Measurements from ENCODE around the gene GRIK4.

GRIK4 gene

DNA sequence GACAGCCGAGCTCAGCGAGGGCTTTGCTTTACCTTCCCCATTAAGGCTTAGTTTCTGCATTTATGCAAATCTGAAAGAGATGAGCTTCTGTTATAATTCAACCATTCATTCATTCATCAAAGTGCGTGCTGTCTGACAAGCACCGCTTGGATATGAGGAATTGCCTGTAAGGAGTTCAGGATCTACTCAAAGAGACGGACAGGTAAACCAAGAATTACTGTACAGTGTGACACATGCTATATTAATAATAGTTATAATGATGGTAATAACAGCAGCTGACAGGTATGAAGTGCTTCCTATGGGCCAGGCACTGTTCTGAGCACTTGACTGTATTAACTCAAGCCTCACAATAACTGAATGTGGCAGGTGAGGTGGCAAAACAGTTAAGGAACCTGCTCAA, 402.5 kb downstream of the GRIK4 start:
- DNase-seq (ENCODE audit: low read depth): no peak

DNA sequence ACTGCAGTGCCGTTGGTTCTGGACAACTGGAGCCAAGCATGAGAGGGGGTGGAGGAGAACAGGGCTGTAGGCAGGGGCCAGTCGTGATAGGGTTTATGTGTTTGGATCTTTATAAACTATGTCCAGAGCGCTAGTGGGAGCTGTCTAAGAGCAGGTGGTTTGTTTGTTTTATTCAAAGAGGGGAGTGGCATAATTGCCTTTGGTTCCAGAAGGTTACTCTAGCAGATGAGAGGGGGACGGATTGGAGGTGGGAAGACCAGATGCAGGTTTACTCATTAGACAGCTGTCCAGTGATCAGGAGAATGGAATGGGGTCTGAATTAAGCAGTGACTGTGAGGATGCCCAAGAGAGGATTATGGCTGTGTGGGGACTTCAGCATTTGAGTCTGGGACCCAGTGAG, 403.1 kb downstream of the GRIK4 start:
- DNase-seq (ENCODE audit: low read depth): no peak

DNA sequence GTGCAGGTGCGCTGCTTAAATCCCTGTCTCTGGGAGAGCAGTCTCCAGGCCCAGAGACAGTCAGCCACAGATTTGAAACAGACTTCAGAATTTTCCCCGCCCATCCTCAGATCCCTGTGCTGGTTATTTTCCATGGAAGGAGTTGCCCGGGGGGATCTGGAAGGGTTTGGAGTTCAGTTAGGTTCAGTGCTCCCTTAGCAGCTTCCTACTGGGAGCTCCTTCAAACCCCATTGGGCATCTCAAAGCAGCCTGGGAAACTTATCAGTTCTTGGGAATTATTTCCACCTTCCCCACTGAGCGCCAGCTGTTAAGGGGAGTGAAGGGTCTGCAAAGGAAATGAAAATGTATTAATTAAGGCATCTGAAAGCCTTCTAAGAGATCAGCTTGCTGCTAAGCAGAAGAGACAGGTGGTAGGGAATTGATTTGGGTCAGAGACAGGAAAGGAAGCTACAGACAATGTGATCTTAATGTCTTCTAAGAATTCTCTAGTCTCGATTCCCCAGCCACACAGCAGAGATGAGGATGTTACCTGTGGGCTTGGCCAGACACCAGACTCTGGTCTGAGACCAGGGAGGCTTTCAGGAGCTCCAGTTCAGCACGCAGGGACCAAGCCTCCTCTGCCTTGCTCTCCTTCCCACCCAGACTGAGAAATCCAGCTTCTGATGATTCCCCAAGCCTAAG, 406.2 kb downstream of the GRIK4 start:
- no peak for DNase-seq (ENCODE audit: low read depth)

DNA sequence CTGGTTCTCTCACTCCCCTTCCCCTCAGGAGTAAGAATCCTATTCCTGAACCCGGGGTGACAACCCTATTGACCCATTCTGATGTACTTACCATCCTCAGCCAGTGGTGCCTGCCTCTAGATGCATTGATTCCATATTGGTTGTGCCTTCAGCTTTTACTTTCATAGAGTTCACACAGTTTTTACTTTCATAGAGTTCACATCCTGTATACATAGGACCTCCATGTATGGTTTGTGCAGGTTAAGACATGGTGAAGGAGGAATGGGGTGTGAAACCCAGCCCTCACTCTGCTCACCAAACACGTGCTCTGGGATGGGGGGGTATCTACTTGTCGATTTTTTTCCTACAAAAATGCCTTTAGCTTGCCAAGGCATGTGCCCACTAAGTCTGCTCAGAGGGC, 406.7 kb downstream of the GRIK4 start:
- no peak for DNase-seq (ENCODE audit: low read depth)

DNA sequence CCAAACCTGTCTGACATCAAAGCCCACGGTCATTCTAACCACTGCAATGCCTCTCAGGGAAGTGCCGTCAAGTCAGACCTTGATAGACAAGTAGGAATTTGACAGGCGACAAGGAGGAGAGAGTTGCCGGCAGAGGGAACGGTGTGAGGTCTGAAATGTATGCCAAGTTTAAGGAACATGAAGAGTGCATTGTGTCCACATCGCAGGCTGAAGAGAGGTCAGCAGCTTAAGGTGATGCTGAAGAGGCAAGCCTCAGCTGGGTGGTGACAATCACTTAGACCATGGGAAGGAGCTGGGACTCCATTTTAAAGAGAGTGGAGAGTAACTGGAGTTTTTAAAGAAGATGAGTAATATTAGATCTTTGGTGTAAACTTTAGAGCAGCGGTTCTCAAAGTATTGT, 407.5 kb downstream of the GRIK4 start:
- no peak for DNase-seq (ENCODE audit: low read depth)

DNA sequence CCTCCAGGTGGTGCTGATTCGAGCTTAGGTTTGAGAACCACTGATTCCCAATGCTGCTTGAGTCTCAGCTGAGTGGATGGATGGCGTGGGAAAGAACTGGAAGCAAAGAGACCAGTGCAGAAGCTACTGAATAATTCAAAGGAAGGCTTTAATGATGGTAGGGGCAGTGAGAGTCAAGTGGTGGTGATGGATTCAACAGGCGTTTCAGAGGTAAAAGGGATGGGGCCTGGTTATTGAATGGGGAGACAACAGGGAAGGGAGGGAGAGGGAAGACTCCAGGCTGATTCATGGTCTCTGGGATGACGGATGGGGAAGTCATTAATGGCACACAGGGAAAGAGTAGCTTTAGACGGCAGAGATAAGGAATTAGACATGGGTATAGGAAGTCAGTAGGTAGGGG, 408.0 kb downstream of the GRIK4 start:
- no peak for DNase-seq (ENCODE audit: low read depth)

DNA sequence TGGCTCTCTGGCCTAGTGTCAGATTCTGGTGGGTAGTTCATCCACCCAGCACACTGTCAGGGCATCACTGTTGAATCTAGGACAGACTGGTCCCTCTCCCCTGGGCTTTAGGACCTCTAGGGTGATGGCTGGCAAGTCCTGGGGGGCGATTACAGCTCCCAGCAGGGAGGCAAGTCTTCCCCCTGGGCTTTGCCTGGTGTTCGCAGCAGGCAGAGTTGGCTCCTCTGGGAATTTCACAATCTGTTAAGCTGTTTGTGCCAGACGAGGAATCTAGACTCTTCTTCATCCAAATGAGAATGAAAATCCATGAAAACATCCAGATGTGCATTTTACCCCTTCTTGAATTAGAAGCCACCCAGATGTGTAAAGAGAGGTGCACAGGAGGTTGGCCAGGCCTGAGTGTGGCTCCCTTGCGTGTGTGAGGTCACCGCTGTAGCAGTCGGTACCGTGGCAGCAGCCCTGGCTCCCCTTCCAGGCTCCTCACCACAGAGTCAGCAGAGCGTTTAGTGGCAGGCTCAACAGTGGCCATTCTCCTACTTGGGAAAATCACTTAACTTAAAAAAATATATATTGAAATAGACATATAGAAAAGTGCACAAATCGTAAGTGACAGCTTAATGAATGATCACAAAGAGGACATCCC, 412.4 kb downstream of the GRIK4 start:
- DNase-seq (ENCODE audit: low read depth): no peak

DNA sequence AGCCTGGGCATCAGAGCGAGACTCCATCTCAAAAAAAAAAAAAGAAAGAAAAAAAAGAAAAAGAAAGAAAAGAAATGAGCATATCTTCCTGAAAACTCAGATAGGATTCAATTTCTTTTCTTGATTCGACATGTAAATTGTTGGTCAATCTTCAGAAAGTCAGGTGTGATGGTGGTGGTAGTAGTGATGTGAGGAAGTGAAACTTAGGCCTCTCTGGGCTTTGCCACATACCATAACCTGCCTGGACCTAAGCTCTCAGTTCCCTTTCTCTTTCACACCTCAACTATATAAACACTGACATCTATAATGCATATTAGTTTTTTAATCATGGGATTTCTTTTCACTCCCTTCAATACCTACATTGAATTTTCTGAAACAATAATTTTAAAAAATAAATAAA, 414.4 kb downstream of the GRIK4 start:
- DNase-seq (ENCODE audit: low read depth): no peak

DNA sequence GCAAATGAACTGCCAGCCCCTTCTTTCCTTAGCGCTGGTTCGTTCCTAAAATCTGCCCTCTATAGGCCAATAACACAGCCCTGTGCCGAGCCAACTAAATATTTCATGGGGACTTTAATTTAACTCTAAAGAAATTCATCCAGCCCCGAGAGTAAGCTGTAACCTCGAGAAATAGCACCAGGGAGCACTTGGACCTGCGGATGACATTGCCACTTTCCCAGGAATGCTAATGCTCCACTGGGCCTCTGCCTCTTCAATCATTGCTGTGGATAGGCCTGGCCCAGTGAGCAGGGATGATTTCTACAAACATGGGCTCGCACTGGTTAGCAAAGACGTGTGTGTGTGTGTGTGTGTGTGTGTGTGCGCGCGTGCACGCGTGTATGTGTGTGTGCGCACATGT, 417.1 kb downstream of the GRIK4 start:
- no peak for DNase-seq (ENCODE audit: low read depth)

DNA sequence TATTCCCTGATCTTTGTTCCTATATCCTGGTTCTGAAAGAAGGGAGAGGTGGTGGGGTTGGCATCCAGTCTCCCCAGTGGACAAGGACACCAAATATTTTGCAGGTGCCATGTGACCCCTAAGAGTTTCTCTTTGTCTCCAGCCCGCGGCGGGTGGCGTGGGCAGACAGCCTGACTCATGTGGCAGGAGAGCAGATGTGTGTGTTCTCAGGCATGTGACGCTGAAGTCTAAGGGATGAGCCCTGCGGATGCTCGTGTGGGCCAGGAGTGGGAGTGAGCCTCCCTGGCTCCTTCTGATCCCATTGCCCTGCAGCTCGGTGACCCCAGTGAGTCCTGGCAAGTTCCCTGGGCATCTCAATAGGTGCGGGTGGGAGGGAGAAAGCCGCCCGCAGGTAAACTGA, 417.5 kb downstream of the GRIK4 start:
- no peak for DNase-seq (ENCODE audit: low read depth)

DNA sequence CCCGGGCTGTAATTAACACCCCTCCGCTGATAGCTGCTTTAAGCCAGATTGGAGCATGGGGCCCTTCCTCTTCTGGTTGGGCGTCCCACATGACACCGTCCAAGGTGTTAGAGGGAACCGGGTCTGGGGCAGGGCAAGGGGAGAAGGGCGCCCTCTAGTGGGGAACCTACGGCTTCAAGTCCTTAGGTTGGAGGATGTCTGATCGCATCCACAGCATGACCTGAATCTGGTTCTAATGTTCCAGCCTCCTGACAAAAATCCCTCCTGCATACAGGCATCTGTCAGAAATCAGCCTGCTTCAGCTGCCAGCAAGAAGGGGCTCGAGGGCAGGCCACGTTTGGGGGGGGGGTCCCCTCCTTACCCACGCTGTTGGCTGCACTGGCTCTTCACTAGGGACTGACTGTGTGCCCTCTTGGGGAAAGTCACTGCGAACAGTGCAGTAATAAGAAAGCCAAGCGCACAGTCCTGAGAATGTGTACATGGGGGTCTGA, 418.2 kb downstream of the GRIK4 start:
- peak; percentile 7 for DNase-seq (ENCODE audit: low read depth)

DNA sequence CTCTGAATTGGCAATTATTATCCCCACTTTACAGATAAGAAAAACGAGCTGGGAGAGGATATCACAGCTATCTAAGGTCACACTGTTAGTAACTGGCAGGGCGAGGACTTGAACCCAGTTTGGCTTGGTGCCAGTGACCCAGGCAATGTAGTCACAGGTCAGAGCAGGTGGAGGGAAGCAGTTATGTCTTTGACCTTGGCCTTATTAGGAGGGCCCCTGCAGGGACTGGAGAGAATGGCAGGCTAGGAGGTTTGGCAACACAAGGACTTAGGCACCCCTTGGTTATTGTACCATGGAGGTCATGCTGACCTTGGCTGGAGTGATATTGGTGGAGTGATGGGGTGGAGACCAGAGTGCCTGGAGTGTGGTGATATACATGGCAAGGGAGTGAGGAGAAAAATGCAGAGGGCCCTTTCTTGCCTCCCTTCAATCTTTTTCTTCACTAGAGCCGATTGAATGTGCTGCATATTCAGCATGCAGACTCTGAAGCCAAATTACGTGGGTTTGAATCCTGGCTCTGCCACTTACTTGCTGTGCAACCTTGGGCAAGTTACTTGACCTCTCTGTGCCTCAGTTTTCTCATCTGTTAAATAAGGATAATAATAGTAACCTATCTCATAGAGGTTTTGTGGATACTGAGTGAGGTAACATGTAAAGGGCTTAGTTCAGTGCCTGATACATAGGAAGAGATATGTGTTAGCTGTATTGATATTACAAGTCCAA, 419.7 kb downstream of the GRIK4 start:
- DNase-seq (ENCODE audit: low read depth): no peak

DNA sequence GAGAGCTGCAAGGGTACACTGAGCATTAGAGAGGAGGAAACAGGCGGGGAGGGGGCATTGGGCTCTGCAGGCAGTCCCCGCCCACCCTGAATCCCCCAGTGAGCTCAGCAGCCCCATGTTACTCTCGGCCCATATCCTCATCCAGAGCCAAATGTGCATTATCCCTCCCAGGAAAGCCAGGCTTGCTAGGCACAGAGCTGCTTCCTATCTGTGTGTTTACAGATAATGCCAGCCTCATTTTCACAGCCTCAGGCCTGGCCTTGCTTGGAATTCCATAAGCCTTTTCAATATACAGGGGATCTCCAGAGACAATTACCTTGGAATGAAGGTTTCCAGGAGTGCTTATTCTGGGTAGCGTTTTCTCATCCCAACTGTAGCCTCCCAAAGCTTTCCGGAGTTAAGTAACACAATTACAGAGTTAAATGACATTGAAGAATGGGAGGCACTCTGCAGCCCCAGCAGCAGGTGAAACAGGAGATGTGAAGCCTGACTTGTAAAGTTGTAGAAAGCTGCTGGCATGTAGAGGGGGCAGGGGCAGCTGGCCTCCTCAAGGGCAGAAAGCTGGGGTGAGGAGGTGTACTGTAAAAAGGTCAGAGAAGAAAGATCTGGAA, 420.9 kb downstream of the GRIK4 start:
- DNase-seq (ENCODE audit: low read depth): no peak

DNA sequence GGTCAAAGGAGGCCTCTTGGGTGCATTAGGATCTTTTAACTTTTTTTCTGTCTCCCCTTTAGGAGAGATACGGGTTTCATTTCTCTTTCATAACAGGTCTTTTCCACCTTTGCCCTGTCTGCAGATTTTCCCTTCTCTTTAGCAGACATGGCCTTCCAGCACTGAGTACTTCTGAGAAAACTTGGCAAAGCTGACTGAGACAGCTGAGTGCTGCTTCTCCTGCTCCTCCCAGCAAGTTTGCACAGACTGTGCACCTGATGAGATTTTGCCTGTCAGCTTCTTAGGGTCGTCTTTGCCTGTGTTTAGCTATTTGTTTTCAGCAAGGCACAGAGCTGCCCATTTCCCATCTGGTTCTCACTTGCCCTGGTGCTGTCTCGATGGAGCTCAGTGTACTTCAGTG, 424.8 kb downstream of the GRIK4 start:
- DNase-seq (ENCODE audit: low read depth): no peak

DNA sequence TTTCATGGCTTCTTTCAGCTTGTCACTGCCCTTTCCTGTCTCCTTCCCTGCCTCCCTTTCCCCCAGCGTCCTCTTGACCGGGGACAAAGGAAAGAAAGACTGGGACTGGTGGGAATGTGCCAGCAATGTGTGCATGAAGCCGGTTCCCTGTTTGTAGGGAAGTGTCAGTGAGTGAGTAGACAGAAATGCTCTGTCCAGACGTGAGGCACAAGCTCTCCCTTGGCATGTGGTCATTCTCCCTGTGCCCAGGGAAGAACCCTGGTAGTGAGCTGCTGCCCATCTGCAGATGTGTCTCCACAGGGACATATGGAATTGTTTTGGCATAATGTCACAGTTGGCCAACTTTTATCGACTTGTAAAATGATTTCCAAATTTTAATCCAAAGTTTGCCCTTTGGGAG, 426.0 kb downstream of the GRIK4 start:
- no peak for DNase-seq (ENCODE audit: low read depth)

DNA sequence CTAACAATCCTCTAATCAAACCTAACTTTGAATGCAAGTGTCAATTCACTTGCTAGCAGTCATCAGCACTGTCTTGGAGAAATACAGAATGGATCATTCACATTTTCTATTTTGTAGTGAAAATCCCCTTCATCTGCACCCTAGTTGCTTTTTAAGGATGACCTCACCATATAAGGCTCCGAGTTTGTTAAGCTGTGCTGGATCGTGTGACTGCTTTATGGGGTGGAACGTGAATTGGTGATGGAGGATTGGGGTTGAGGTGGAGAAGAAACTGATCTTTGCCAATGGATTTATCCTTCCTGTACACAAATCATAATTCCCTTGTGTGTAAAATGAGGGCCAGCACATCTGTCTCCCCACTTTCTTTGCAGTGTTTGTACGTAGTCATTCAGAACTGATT, 426.7 kb downstream of the GRIK4 start:
- DNase-seq (ENCODE audit: low read depth): no peak

DNA sequence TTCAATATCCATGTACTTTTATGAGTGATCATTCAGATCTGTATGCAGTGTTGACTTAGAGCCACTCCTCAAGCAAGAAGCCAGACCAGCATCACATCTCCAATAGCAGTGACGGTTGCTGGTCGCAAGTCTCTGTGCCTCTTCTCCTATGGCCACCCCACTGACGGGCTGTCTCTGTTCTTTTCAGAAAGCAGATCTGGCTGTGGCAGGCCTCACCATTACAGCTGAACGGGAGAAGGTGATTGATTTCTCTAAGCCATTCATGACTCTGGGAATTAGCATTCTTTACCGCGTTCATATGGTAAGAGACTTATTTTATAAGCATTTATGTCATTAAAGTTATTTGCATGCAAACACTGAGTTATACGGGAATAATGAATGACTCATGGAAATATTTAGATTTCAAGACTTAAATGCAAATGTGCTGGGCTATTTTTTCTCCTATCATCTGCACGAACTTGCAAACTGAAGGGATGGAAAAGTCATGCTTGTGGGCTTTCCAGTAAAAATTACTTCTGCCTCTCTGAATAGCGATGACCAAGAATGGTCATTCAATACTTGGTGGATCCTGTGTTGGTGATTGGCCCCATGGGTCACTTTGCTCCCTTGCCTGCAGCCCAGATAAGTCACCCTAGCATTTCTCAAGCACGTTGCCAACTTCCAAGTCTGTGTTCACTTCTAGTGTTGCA, 428.8 kb downstream of the GRIK4 start:
- DNase-seq (ENCODE audit: low read depth): no peak

DNA sequence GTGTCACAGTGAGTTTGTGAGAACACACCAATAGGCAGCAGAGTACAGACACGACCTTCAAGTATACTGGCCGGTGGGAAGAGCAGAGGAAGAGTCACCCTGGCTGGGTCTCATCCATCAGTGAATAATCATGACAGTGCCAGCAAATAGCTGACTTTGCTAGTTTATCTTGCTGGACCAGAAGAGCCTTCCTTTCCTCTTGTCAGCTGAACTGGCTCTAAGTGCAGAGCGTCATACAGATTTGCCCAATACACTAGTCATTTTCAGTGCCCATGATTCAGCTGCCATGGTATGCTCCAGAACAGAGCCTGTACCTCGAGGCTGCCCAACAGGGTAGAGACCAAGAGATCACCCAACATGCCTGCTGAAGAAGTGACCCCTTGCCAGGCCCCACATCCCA, 429.5 kb downstream of the GRIK4 start:
- DNase-seq (ENCODE audit: low read depth): no peak

DNA sequence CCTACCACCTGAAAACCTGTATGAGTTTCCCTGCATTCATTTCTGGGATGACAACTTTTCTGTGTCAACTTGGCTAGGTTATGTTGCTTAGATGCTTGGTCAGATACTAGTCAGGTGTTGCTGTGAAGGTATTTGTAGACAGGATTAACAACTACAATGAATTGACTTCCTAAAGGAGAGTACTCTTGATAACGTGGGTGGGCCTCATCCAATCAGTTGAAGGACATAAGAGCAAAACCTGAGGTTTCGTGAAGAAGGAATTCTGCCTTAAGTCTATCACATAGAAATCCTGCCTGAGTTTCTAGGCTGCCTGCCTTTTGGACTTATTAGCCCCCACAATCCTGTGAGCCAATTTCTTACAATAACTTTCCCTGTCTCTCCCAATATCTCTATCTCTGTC, 431.2 kb downstream of the GRIK4 start:
- no peak for DNase-seq (ENCODE audit: low read depth)

DNA sequence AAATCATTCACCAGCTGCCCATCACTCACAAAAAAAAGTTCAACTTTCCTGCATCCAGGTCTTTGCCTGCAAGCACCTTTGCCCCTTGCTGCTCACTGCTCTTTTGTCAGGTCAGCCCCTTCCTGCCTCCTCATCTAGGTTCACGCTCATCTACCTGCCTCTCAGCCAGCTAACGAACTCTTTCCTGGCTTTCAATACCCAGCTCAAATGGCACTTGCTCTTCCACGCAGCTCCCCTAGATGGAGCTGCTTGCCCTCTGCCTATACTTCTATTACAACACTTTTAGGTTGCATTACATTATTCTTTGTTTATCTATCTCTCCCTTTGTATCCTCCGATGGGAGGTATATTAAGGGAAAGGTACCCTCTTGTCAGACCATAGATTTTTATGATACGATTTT, 433.5 kb downstream of the GRIK4 start:
- no peak for DNase-seq (ENCODE audit: low read depth)

DNA sequence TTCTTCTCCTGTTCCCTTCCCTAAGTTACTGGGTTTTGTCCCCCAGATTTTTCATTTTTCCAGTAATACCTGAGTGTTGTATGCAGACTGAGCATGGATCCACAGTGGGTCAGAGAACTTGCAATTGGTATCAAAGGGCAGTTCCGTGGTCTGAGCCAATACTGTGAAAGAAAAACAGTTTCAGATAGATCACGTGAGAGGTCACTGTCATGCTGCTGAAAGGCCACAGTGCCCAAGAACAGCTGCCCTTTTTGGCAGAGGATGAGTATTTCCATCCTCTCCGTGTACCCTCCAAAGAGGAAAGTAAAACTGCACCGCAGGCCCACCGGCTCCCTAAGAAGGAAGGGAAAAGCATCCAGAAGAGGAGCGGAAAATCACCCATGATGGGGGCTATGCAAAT, 439.3 kb downstream of the GRIK4 start:
- no peak for DNase-seq (ENCODE audit: low read depth)
